HEK293 (cell line): ENCODE results near the gene TAS2R8.

Experiments used
- CTCF ChIA-PET: fragments of 350-600 bp; formaldehyde crosslinking; extraction: SDS; loops from one replicate; lab custom pipeline; 2021; ENCODE audit warnings: antibody characterized with exemption; lab: Yijun Ruan, JAX
- POLR2A ChIA-PET: fragments of 300-600 bp; formaldehyde crosslinking; extraction: SDS; loops from one replicate; lab custom pipeline; 2020; ENCODE audit warnings: antibody characterized with exemption, inconsistent platforms; lab: Yijun Ruan, JAX
- H3K27ac ChIP-seq: fragments of 200-500 bp; sonication (Bioruptor generic); 2 replicates; pipeline ENCODE4 v1.5.1; 2014; ENCODE audit warnings: low read depth, low read length, control low read depth, inconsistent platforms; ENCODE audit errors: extremely low read depth
- H3K36me3 ChIP-seq, 2 experiments: fragments of 200-500 bp in 1 of 2; sonication (Bioruptor generic) in 1 of 2; 1 replicate in 1 of 2; 2 replicates in 1 of 2; pipeline ENCODE4 v1.5.1; 2014 to 2017; ENCODE audit warnings: inconsistent platforms in 2 of 2, low read length in 2 of 2; ENCODE audit not compliant: control insufficient read depth in 2 of 2, insufficient read depth in 1 of 2
- H3K4me1 ChIP-seq: fragments of 200-500 bp; sonication (Bioruptor generic); 2 replicates; pipeline ENCODE4 v1.5.1; 2014; ENCODE audit warnings: mild to moderate bottlenecking, low read length, inconsistent platforms; ENCODE audit not compliant: control insufficient read depth, insufficient read depth
- H3K4me3 ChIP-seq: 2 replicates; pipeline ENCODE4 v1.5.1; 2011; ENCODE audit warnings: low read depth, mild to moderate bottlenecking, control low read depth, low read length, moderate library complexity
- H3K9me3 ChIP-seq: fragments of 200-500 bp; sonication (Bioruptor generic); 2 replicates; pipeline ENCODE4 v1.5.1; 2014; ENCODE audit warnings: low read depth, low read length, inconsistent platforms; ENCODE audit not compliant: control insufficient read depth, insufficient read depth
- KLF7 ChIP-seq: fragments of 450-650 bp; formaldehyde crosslinking; IDR thresholded peaks from 2 replicates; pipeline ENCODE4 v1.5.1; 2016; ENCODE audit warnings: missing biosample characterization, missing genetic modification characterization, borderline replicate concordance
- RBAK ChIP-seq: fragments of 450-650 bp; formaldehyde crosslinking; IDR thresholded peaks from 2 replicates; pipeline ENCODE4 v1.5.1; 2016; ENCODE audit warnings: missing biosample characterization, missing genetic modification characterization
- SCRT1 ChIP-seq: fragments of 450-650 bp; formaldehyde crosslinking; IDR thresholded peaks from 2 replicates; pipeline ENCODE4 v1.5.1; 2016; ENCODE audit warnings: missing biosample characterization, missing genetic modification characterization, borderline replicate concordance
- ZBTB48 ChIP-seq: fragments of 450-650 bp; formaldehyde crosslinking; IDR thresholded peaks from 2 replicates; pipeline ENCODE4 v1.5.1; 2016; ENCODE audit warnings: missing biosample characterization, missing genetic modification characterization
- ZBTB7A ChIP-seq: fragments of 450-650 bp; formaldehyde crosslinking; IDR thresholded peaks from 2 replicates; pipeline ENCODE4 v1.5.1; 2016; ENCODE audit warnings: low read depth, missing biosample characterization, missing genetic modification characterization
- ZEB2 ChIP-seq: fragments of 450-650 bp; formaldehyde crosslinking; IDR thresholded peaks from 2 replicates; pipeline ENCODE4 v1.5.1; 2016; ENCODE audit warnings: missing biosample characterization, missing genetic modification characterization
- ZNF211 ChIP-seq: fragments of 450-650 bp; formaldehyde crosslinking; IDR thresholded peaks from 2 replicates; pipeline ENCODE4 v1.5.1; 2016; ENCODE audit warnings: low read depth, missing biosample characterization, missing genetic modification characterization
- ZNF354C ChIP-seq: fragments of 450-650 bp; formaldehyde crosslinking; IDR thresholded peaks from 2 replicates; pipeline ENCODE4 v1.5.1; 2016; ENCODE audit warnings: missing biosample characterization, missing genetic modification characterization, low read depth, borderline replicate concordance
- ZNF629 ChIP-seq: fragments of 450-650 bp; formaldehyde crosslinking; IDR thresholded peaks from 2 replicates; pipeline ENCODE4 v1.5.1; 2017; ENCODE audit warnings: missing biosample characterization, missing genetic modification characterization
- TF ChIP-seq, protein P1 (sequence below): fragments of 450-650 bp; formaldehyde crosslinking; IDR thresholded peaks from 2 replicates; pipeline ENCODE4 v1.5.1; 2016; ENCODE audit warnings: missing biosample characterization, missing genetic modification characterization
- TF ChIP-seq, protein P2 (sequence below): fragments of 450-650 bp; formaldehyde crosslinking; IDR thresholded peaks from 2 replicates; pipeline ENCODE4 v1.5.1; 2016; ENCODE audit warnings: missing biosample characterization, missing genetic modification characterization
- TF ChIP-seq, protein P3 (sequence below): fragments of 450-650 bp; formaldehyde crosslinking; IDR thresholded peaks from 2 replicates; pipeline ENCODE4 v1.5.1; 2016; ENCODE audit warnings: missing biosample characterization, missing genetic modification characterization, low read depth
- TF ChIP-seq, protein P4 (sequence below): fragments of 450-650 bp; formaldehyde crosslinking; IDR thresholded peaks from 2 replicates; pipeline ENCODE4 v1.5.1; 2016; ENCODE audit warnings: missing biosample characterization, missing genetic modification characterization
- TF ChIP-seq, protein P5 (sequence below): fragments of 450-650 bp; IDR thresholded peaks from 2 replicates; pipeline ENCODE4 v1.5.1; 2018; ENCODE audit warnings: missing biosample characterization, missing genetic modification characterization

The TAS2R8 gene

DNA sequence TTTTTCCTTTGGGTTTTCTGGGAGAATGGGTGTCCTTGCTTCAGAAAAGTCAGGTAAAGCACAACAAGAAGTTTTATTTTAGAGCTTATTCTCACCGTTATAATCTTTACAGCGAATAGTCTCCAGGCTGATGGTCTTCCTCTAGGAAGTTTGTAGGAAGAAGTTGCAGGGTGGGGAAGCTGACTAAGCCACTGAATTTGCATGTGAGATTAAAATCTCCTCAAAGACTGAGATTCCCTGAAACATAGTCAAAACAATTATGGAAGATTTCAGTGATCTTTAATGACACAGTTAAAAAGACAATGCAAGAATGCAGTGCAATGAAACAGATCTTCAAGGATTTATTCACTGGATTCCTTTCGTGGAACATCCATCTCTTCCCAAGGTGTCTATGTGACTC lies 17.9 kb upstream of the TAS2R8 start:
- no peaks in the 10 kb centered on the region for H3K9me3 ChIP-seq
- no peak overlapping the region for H3K27ac ChIP-seq
- ChIA-PET POLR2A (no interaction called here), CTCF (no interaction called here)
- H3K4me3 ChIP-seq, result no peak overlapping the region
- H3K4me1 ChIP-seq, result no peaks in the 10 kb centered on the region
- TF ChIP-seq RBAK (tag by site-specific recombination), result no peak
- TF ChIP-seq ZBTB7A, result no peak
- no peak for TF ChIP-seq ZNF211 (tag by site-specific recombination)
- no peak for TF ChIP-seq ZNF354C (tag by site-specific recombination)
- TF ChIP-seq, protein P1, sequence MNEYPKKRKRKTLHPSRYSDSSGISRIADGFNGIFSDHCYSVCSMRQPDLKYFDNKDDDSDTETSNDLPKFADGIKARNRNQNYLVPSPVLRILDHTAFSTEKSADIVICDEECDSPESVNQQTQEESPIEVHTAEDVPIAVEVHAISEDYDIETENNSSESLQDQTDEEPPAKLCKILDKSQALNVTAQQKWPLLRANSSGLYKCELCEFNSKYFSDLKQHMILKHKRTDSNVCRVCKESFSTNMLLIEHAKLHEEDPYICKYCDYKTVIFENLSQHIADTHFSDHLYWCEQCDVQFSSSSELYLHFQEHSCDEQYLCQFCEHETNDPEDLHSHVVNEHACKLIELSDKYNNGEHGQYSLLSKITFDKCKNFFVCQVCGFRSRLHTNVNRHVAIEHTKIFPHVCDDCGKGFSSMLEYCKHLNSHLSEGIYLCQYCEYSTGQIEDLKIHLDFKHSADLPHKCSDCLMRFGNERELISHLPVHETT (tag by site-specific recombination), result no peak
- no peak for TF ChIP-seq KLF7 (tag by site-specific recombination)
- TF ChIP-seq, protein P2, sequence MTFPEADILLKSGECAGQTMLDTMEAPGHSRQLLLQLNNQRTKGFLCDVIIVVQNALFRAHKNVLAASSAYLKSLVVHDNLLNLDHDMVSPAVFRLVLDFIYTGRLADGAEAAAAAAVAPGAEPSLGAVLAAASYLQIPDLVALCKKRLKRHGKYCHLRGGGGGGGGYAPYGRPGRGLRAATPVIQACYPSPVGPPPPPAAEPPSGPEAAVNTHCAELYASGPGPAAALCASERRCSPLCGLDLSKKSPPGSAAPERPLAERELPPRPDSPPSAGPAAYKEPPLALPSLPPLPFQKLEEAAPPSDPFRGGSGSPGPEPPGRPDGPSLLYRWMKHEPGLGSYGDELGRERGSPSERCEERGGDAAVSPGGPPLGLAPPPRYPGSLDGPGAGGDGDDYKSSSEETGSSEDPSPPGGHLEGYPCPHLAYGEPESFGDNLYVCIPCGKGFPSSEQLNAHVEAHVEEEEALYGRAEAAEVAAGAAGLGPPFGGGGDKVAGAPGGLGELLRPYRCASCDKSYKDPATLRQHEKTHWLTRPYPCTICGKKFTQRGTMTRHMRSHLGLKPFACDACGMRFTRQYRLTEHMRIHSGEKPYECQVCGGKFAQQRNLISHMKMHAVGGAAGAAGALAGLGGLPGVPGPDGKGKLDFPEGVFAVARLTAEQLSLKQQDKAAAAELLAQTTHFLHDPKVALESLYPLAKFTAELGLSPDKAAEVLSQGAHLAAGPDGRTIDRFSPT (tag by site-specific recombination), result no peak
- TF ChIP-seq ZEB2 (tag by site-specific recombination), result no peak
- TF ChIP-seq ZNF629 (tag by site-specific recombination), result no peak
- TF ChIP-seq, all 188 proteins: peak for 0
- H3K36me3 ChIP-seq, result no peaks in the 10 kb centered on the region

DNA sequence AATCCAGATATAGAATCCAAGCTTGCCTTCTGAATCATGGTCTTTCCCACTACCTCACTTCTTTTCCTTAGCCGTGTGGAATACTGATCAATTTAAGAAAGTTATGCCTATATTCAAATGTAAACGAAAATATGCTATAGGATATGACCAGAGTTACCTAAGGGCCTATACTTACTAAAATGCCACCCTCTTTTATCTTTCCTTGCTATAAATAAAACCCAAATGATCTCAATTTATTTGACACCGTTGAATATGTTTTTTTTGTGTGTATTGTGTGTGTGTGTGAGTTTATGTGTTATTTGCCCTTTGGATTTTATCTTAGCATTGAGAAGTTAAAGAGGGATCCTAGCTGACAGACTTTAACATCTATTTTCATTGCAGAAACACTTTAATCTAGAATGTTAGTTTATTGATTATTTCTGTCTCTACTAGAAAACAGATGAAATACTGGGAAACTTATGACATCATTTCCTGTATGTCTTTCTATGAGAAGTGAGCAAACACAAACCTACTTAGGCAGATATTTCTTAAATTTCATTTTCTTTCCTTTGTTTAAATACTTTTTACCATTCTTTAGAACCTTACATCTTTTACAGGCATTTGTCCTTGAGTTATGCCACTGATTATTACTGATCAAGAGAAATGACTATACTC lies 4.9 kb upstream of the TAS2R8 start:
- no peaks in the 10 kb centered on the region for H3K9me3 ChIP-seq
- H3K4me3 ChIP-seq, result no peak overlapping the region
- TF ChIP-seq SCRT1 (no peak), ZBTB48 (tag by site-specific recombination) (no peak)
- TF ChIP-seq, protein P3, sequence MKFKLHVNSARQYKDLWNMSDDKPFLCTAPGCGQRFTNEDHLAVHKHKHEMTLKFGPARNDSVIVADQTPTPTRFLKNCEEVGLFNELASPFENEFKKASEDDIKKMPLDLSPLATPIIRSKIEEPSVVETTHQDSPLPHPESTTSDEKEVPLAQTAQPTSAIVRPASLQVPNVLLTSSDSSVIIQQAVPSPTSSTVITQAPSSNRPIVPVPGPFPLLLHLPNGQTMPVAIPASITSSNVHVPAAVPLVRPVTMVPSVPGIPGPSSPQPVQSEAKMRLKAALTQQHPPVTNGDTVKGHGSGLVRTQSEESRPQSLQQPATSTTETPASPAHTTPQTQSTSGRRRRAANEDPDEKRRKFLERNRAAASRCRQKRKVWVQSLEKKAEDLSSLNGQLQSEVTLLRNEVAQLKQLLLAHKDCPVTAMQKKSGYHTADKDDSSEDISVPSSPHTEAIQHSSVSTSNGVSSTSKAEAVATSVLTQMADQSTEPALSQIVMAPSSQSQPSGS (tag by site-specific recombination), result peak; percentile 52
- TF ChIP-seq, protein P4, sequence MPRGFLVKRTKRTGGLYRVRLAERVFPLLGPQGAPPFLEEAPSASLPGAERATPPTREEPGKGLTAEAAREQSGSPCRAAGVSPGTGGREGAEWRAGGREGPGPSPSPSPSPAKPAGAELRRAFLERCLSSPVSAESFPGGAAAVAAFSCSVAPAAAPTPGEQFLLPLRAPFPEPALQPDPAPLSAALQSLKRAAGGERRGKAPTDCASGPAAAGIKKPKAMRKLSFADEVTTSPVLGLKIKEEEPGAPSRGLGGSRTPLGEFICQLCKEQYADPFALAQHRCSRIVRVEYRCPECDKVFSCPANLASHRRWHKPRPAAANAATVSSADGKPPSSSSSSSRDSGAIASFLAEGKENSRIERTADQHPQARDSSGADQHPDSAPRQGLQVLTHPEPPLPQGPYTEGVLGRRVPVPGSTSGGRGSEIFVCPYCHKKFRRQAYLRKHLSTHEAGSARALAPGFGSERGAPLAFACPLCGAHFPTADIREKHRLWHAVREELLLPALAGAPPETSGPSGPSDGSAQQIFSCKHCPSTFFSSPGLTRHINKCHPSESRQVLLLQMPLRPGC (tag by site-specific recombination), result no peak
- TF ChIP-seq, protein P5, sequence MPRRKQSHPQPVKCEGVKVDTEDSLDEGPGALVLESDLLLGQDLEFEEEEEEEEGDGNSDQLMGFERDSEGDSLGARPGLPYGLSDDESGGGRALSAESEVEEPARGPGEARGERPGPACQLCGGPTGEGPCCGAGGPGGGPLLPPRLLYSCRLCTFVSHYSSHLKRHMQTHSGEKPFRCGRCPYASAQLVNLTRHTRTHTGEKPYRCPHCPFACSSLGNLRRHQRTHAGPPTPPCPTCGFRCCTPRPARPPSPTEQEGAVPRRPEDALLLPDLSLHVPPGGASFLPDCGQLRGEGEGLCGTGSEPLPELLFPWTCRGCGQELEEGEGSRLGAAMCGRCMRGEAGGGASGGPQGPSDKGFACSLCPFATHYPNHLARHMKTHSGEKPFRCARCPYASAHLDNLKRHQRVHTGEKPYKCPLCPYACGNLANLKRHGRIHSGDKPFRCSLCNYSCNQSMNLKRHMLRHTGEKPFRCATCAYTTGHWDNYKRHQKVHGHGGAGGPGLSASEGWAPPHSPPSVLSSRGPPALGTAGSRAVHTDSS (tag by site-specific recombination), result no peak
- CTCF ChIA-PET, result no interaction called here
- H3K36me3 ChIP-seq, result no peaks in the 10 kb centered on the region
- H3K4me1 ChIP-seq, result no peaks in the 10 kb centered on the region
- POLR2A ChIA-PET, result no interaction called here
- H3K27ac ChIP-seq, result no peak overlapping the region
